Neutrophil (primary cell): ENCODE measurements around the gene FGF3.

ENCODE experiments used
- H3K27ac ChIP-seq: fragments of 200-600 bp; sonication (generic); 2 replicates; pipeline ENCODE4 v1.5.1; 2016; ENCODE audit warnings: mild to moderate bottlenecking, moderate library complexity
- H3K27me3 ChIP-seq: fragments of 200-600 bp; sonication (generic); 2 replicates; pipeline ENCODE4 v1.6.0; 2016; ENCODE audit warnings: mild to moderate bottlenecking
- H3K36me3 ChIP-seq: fragments of 200-600 bp; sonication (generic); 2 replicates; pipeline ENCODE4 v1.5.1; 2017
- H3K4me1 ChIP-seq, 2 experiments: fragments of 200-600 bp in 1 of 2; sonication (generic) in 1 of 2; 1 replicate in 1 of 2; 2 replicates in 1 of 2; pipeline versions ENCODE4 v1.5.1 to v1.6.1; 2013 to 2016; ENCODE audit warnings: low read depth in 1 of 2, low read length in 1 of 2, mild to moderate bottlenecking in 1 of 2, moderate library complexity in 1 of 2; ENCODE audit not compliant: control insufficient read depth in 1 of 2, insufficient read depth in 1 of 2
- H3K4me3 ChIP-seq, 2 experiments: fragments of 200-600 bp in 1 of 2; sonication (generic) in 1 of 2; 1 replicate in 1 of 2; 2 replicates in 1 of 2; pipeline ENCODE4 v1.5.1; 2013 to 2016; ENCODE audit warnings: low read depth in 1 of 2, low read length in 1 of 2, mild to moderate bottlenecking in 1 of 2, moderate library complexity in 1 of 2
- H3K9me3 ChIP-seq: fragments of 200-600 bp; sonication (generic); 2 replicates; pipeline ENCODE4 v1.5.1; 2016
- CTCF ChIP-seq: fragments of 200-600 bp; sonication (generic); IDR thresholded peaks from 2 replicates; pipeline ENCODE4 v1.5.1; 2016; ENCODE audit warnings: antibody characterized with exemption

Gene FGF3

DNA sequence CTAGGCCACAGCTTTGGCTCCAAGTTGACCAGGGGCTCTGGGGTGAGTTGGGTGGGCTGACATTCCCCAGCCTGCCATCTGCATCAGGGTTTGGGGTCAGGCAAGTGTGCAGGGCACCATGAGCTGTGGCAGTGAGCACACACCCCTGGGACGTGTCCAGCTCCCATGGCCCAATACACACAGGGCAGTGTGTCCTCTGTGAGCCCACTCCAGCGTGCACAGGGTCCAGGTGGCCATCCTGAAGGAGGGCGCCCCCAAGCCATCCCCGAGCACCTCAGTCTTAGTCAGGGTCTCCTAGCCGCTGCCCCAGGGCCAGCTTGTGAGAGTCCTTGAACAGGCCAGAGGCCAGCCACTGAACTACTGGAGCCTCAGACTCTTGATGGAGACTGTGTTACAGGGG is 1.2 kb upstream of the FGF3 start:
- Histone ChIP-seq H3K27me3 (peaks cover 88% of the 10 kb centered on the region), H3K36me3 (no peaks in the 10 kb centered on the region), H3K27ac (no peak overlapping the region), H3K9me3 (no peaks in the 10 kb centered on the region), H3K4me3 (no peak overlapping the region), H3K4me1 (no peaks in the 10 kb centered on the region)
- no peak for TF ChIP-seq CTCF

- Histone ChIP-seq H3K36me3 (no peaks in the 10 kb centered on the region), H3K4me3 (no peak overlapping the region), H3K9me3 (no peaks in the 10 kb centered on the region), H3K4me1 (no peaks in the 10 kb centered on the region), H3K27me3 (peaks cover 97% of the 10 kb centered on the region), H3K27ac (no peak overlapping the region)
- no peak for TF ChIP-seq CTCF
Observed at GRCh38 chr11:69819541-69820070, 390 bp upstream of the FGF3 start.

DNA sequence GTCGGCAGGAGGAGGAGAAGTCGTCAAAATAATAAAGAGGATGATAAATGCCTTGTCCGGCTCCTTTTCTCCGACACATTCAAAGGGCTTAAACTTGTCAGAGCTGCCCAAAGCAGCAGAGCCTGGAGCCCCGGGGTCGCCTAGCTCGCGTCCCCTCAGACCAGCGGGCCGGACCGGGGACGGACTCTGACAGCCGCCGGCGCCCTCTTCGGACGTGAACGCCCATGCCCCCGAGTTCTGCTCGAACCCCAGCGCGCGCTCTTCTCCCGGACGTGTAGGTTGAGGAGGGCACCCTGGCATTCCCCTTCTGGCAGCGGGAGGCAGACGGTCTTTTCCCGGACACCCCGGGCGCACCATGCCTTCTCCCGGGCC is 999 bp downstream of the FGF3 start:
- no peak for TF ChIP-seq CTCF
- Histone ChIP-seq H3K36me3 (no peaks in the 10 kb centered on the region), H3K4me1 (no peaks in the 10 kb centered on the region), H3K9me3 (no peaks in the 10 kb centered on the region), H3K4me3 (no peak overlapping the region), H3K27ac (no peak overlapping the region), H3K27me3 (peaks cover 92% of the 10 kb centered on the region)

DNA sequence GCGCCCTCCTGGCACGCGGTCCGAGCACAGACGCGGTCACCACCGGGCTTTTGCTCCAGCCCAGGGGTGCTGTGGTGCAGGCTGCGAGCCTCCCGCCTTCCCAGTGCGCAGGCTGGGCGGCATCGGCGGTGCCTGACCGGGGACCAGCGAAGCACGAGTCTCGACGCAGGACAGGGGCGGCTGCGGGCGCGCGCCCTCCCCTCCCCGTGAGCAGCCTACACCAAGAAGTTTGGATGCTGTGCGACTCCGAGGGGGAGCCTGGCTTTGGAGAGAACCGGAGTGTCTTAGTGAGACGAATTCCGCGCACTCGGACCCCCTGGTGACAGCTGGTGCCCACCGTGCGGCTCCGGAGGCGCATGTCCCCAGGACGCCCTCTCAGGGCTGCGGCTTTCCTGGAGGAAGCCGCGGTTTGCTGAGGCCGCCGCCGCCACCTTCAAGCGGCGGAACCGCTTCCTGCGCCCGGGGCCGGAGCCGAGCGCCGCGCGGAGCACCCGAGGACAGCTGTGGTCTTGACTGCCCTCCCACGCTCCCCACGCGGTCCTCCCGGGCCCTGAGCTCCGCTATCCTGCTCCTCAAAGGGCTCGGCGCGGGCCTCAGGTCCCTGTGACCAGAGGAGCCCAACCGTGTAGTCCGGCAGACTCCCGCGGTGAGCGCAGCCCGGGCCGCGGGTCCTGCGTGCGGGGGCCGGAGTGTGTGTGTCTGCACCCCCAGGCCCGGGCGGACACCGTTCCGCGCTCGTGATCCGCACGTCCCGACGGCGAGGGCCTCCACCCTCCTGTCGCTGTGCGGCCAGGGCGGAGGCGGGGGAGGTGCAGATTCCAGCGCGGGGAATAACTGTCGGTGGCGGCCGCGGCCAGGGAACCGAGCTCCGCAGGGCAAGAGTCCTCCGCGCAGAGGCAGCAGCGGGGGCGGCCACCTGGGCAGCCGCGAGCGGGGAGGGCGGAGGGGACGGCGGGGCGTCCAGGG is 1.7 kb downstream of the FGF3 start:
- Histone ChIP-seq H3K36me3 (no peaks in the 10 kb centered on the region), H3K27ac (no peak overlapping the region), H3K4me3 (no peak overlapping the region), H3K9me3 (no peaks in the 10 kb centered on the region), H3K27me3 (peaks cover 86% of the 10 kb centered on the region), H3K4me1 (no peaks in the 10 kb centered on the region)
- no peak for TF ChIP-seq CTCF

DNA sequence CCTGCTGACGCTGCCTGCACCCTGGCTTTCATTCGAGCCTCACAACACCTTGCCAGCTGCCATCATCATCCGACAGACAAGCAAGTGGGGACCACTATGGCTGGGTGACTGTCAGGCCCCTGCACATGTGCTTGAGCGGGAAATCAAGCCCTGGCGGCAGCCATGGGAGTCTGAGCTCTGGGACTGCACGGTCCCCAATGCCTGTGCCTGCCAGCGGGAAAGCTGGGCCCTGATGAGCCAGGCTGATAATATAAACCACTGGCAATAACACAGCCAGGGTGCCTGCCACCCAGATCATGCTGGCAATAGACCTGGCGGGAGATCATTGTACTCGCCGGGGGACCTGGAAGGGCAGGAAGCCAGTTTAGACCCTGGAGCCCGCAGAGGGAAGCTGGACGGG is 2.5 kb downstream of the FGF3 start:
- no peak for TF ChIP-seq CTCF
- no peaks in the 10 kb centered on the region for H3K9me3 ChIP-seq
- no peaks in the 10 kb centered on the region for H3K4me1 ChIP-seq
- no peaks in the 10 kb centered on the region for H3K36me3 ChIP-seq
- no peak overlapping the region for H3K27ac ChIP-seq
- peaks cover 77% of the 10 kb centered on the region for H3K27me3 ChIP-seq
- H3K4me3 ChIP-seq: no peak overlapping the region
